Measurements from ENCODE around the gene GRAMD1A. TPM values are rescaled to one million over a fixed set of nuclear protein-coding genes. Genes with fewer than 3 reads are reported as not detected.

The GRAMD1A gene
- total RNA-seq, 1 experiment from 2014 or later = 32.8 TPM

GRCh38 chr19:35024095-35024494, 24.0 kb downstream of the GRAMD1A start:
- no peak overlapping the region for H3K27ac ChIP-seq (ENCODE audit: low read length)
- CTCF ChIA-PET = no interaction called here
- no peaks in the 10 kb centered on the region for H3K9me2 ChIP-seq (replicated peaks; ENCODE audit: low read length)
- no peaks in the 10 kb centered on the region for H3K4me1 ChIP-seq (ENCODE audit: insufficient read depth, low read length)
- no peaks in the 10 kb centered on the region for H3K27me3 ChIP-seq (ENCODE audit: low read length)
- H2AFZ ChIP-seq (ENCODE audit: low read length) = no peak overlapping the region
- ATAC-seq (no peak), DNase-seq (no peak)
- no peak for TF ChIP-seq EZH2phosphoT487 (IDR thresholded peaks at IDR 0.05; ENCODE audit: borderline replicate concordance, low read length)
- TF ChIP-seq EZH2 (IDR thresholded peaks at IDR 0.05; ENCODE audit: low read length, unreplicated experiment) = no peak
- TF ChIP-seq, protein P1, sequence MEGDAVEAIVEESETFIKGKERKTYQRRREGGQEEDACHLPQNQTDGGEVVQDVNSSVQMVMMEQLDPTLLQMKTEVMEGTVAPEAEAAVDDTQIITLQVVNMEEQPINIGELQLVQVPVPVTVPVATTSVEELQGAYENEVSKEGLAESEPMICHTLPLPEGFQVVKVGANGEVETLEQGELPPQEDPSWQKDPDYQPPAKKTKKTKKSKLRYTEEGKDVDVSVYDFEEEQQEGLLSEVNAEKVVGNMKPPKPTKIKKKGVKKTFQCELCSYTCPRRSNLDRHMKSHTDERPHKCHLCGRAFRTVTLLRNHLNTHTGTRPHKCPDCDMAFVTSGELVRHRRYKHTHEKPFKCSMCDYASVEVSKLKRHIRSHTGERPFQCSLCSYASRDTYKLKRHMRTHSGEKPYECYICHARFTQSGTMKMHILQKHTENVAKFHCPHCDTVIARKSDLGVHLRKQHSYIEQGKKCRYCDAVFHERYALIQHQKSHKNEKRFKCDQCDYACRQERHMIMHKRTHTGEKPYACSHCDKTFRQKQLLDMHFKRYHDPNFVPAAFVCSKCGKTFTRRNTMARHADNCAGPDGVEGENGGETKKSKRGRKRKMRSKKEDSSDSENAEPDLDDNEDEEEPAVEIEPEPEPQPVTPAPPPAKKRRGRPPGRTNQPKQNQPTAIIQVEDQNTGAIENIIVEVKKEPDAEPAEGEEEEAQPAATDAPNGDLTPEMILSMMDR (conservative IDR thresholded peaks at IDR 0.05; ENCODE audit: low read depth, low read length) = no peak
- POLR2A ChIA-PET (ENCODE audit: unreplicated experiment) = no interaction called here
- no peaks in the 10 kb centered on the region for H3K79me2 ChIP-seq (ENCODE audit: low read length)
- H3K9me3 ChIP-seq (ENCODE audit: low read length) = no peaks in the 10 kb centered on the region
- H3F3A ChIP-seq (ENCODE audit: low read length, unreplicated experiment) = no peaks in the 10 kb centered on the region
- H4K20me1 ChIP-seq (ENCODE audit: low read length) = no peaks in the 10 kb centered on the region
- no peak overlapping the region for H3K9ac ChIP-seq (ENCODE audit: low read length)
- H3K4me3 ChIP-seq (ENCODE audit: low read length) = no peak overlapping the region
- H3K4me2 ChIP-seq (ENCODE audit: low read length) = no peak overlapping the region
- no TSS peak for BruUV-seq (replicated peaks)
- peaks cover 3% of the 10 kb centered on the region for H3K36me3 ChIP-seq (ENCODE audit: low read depth, low read length)
- intact Hi-C loops (cut with micrococcal nuclease) = no loop called here

- H3F3A ChIP-seq (ENCODE audit: low read length, unreplicated experiment) = no peaks in the 10 kb centered on the region
- TF ChIP-seq EZH2 (IDR thresholded peaks at IDR 0.05; ENCODE audit: low read length, unreplicated experiment) (no peak), EZH2phosphoT487 (IDR thresholded peaks at IDR 0.05; ENCODE audit: borderline replicate concordance, low read length) (no peak)
- TF ChIP-seq, protein P1 (conservative IDR thresholded peaks at IDR 0.05; ENCODE audit: low read depth, low read length) = no peak
- H3K79me2 ChIP-seq (ENCODE audit: low read length) = no peaks in the 10 kb centered on the region
- H3K27ac ChIP-seq (ENCODE audit: low read length) = no peak overlapping the region
- no peaks in the 10 kb centered on the region for H3K9me2 ChIP-seq (replicated peaks; ENCODE audit: low read length)
- no peak overlapping the region for H2AFZ ChIP-seq (ENCODE audit: low read length)
- no peak overlapping the region for H3K4me2 ChIP-seq (ENCODE audit: low read length)
- no peak overlapping the region for H3K9ac ChIP-seq (ENCODE audit: low read length)
- H3K27me3 ChIP-seq (ENCODE audit: low read length) = no peaks in the 10 kb centered on the region
- peaks cover 3% of the 10 kb centered on the region; the same call in 1 of the 2 replicates for H3K36me3 ChIP-seq (ENCODE audit: low read depth, low read length)
- DNase-seq (no peak), ATAC-seq (no peak)
- POLR2A ChIA-PET (ENCODE audit: unreplicated experiment) = no interaction called here
- intact Hi-C loops (cut with micrococcal nuclease) = no loop called here
- H3K4me3 ChIP-seq (ENCODE audit: low read length) = no peak overlapping the region
- BruUV-seq (replicated peaks) = no TSS peak
- no peaks in the 10 kb centered on the region for H3K9me3 ChIP-seq (ENCODE audit: low read length)
- 0 out of 2 replicates have a peak, but pooled peaks cover 4% of the 10 kb centered on the region for H3K4me1 ChIP-seq (ENCODE audit: insufficient read depth, low read length)
- H4K20me1 ChIP-seq (ENCODE audit: low read length) = no peaks in the 10 kb centered on the region
- CTCF ChIA-PET = no interaction called here
Observed at GRCh38 chr19:35025969-35026368, 25.8 kb downstream of the GRAMD1A start.

GRCh38 chr19:35026418-35026817, 26.3 kb downstream of the GRAMD1A start:
- Histone ChIP-seq H3K9me2 (replicated peaks; ENCODE audit: low read length) (no peaks in the 10 kb centered on the region), H3K79me2 (ENCODE audit: low read length) (no peaks in the 10 kb centered on the region), H3K4me2 (ENCODE audit: low read length) (no peak overlapping the region), H2AFZ (ENCODE audit: low read length) (no peak overlapping the region), H4K20me1 (ENCODE audit: low read length) (no peaks in the 10 kb centered on the region), H3K9ac (ENCODE audit: low read length) (no peak overlapping the region), H3K36me3 (ENCODE audit: low read depth, low read length) (peaks cover 3% of the 10 kb centered on the region; the same call in 1 of the 2 replicates), H3K4me1 (ENCODE audit: insufficient read depth, low read length) (0 out of 2 replicates have a peak, but pooled peaks cover 4% of the 10 kb centered on the region), H3F3A (ENCODE audit: low read length, unreplicated experiment) (no peaks in the 10 kb centered on the region), H3K9me3 (ENCODE audit: low read length) (no peaks in the 10 kb centered on the region), H3K27me3 (ENCODE audit: low read length) (no peaks in the 10 kb centered on the region), H3K4me3 (ENCODE audit: low read length) (no peak overlapping the region), H3K27ac (ENCODE audit: low read length) (no peak overlapping the region)
- intact Hi-C loops (cut with micrococcal nuclease) = no loop called here
- ChIA-PET POLR2A (ENCODE audit: unreplicated experiment) (no interaction called here), CTCF (no interaction called here)
- BruUV-seq (replicated peaks) = no TSS peak
- TF ChIP-seq EZH2phosphoT487 (IDR thresholded peaks at IDR 0.05; ENCODE audit: borderline replicate concordance, low read length) (no peak), EZH2 (IDR thresholded peaks at IDR 0.05; ENCODE audit: low read length, unreplicated experiment) (no peak)
- TF ChIP-seq, protein P1 (conservative IDR thresholded peaks at IDR 0.05; ENCODE audit: low read depth, low read length) = no peak
- ATAC-seq = no peak
- no peak for DNase-seq
